ENCODE data around the gene HTATIP2.
"Not testable (repeated sequence)": the region's sequence is repeated elsewhere in the genome, so short reads cannot be mapped to it uniquely, and the experiment has no call there.

HTATIP2 gene

GRCh38 chr11:20363500-20364340 lies at the start of gene HTATIP2:
HTATIP2 (plus strand) TSS chr11:20363714; CDS start chr11:20364238, 524 bp downstream.
- DNase-seq (ENCODE audit: low read depth, low spot score), result no peak
- peak within 1 kb of the TSS; percentile 65 for H3K27ac ChIP-seq

- DNase-seq (ENCODE audit: low read depth, low spot score), result no peak
- no peak overlapping the region for H3K27ac ChIP-seq
Observed at GRCh38 chr11:20315800-20316199, 47.7 kb upstream of the HTATIP2 start.

GRCh38 chr11:20321177-20321576 lies 42.3 kb upstream of the HTATIP2 start:
- no peak overlapping the region for H3K27ac ChIP-seq
- DNase-seq (ENCODE audit: low read depth, low spot score), result no peak

- DNase-seq (ENCODE audit: low read depth, low spot score), result no peak
Observed at GRCh38 chr11:20327377-20327935, 36.1 kb upstream of the HTATIP2 start.

GRCh38 chr11:20336056-20336455 lies 27.5 kb upstream of the HTATIP2 start:
- no peak overlapping the region for H3K27ac ChIP-seq
- DNase-seq (ENCODE audit: low read depth, low spot score), result no peak

More at GRCh38 chr11:20327377-20327935, 36.1 kb upstream of the HTATIP2 start:
- no peak overlapping the region for H3K27ac ChIP-seq

GRCh38 chr11:20337526-20338154 lies 25.9 kb upstream of the HTATIP2 start:
- DNase-seq (ENCODE audit: low read depth, low spot score), result no peak

GRCh38 chr11:20342347-20343141 lies 21.0 kb upstream of the HTATIP2 start:
- no peak overlapping the region for H3K27ac ChIP-seq
- DNase-seq (ENCODE audit: low read depth, low spot score), result no peak

More at GRCh38 chr11:20337526-20338154, 25.9 kb upstream of the HTATIP2 start:
- no peak overlapping the region for H3K27ac ChIP-seq

- DNase-seq (ENCODE audit: low read depth, low spot score), result no peak
- H3K27ac ChIP-seq, result peak overlapping the region; percentile 32
Observed at GRCh38 chr11:20351136-20351535, 12.4 kb upstream of the HTATIP2 start.

- H3K27ac ChIP-seq, result peak overlapping the region; percentile 32
- no peak for DNase-seq (ENCODE audit: low read depth, low spot score)
Observed at GRCh38 chr11:20351751-20352262, 11.7 kb upstream of the HTATIP2 start.

GRCh38 chr11:20353829-20354434 lies 9.6 kb upstream of the HTATIP2 start:
- DNase-seq (ENCODE audit: low read depth, low spot score), result no peak
- no peak overlapping the region for H3K27ac ChIP-seq

GRCh38 chr11:20355221-20356219 lies 8.0 kb upstream of the HTATIP2 start:
- DNase-seq (ENCODE audit: low read depth, low spot score), result no peak
- no peak overlapping the region for H3K27ac ChIP-seq

- H3K27ac ChIP-seq, result no peak overlapping the region
- no peak for DNase-seq (ENCODE audit: low read depth, low spot score)
Observed at GRCh38 chr11:20357150-20357549, 6.4 kb upstream of the HTATIP2 start.

GRCh38 chr11:20360650-20361049 lies 2.9 kb upstream of the HTATIP2 start:
- no peak for DNase-seq (ENCODE audit: low read depth, low spot score)
- no peak overlapping the region for H3K27ac ChIP-seq

GRCh38 chr11:20362481-20362880 lies 1.0 kb upstream of the HTATIP2 start:
- DNase-seq (ENCODE audit: low read depth, low spot score), result no peak
- no peak overlapping the region for H3K27ac ChIP-seq

- H3K27ac ChIP-seq, result no peak overlapping the region
Observed at GRCh38 chr11:20363149-20363499, 390 bp upstream of the HTATIP2 start.

GRCh38 chr11:20364341-20364792 lies 853 bp downstream of the HTATIP2 start:
- H3K27ac ChIP-seq, result peak overlapping the region; percentile 65
- no peak for DNase-seq (ENCODE audit: low read depth, low spot score)

More at GRCh38 chr11:20363149-20363499, 390 bp upstream of the HTATIP2 start:
- DNase-seq (ENCODE audit: low read depth, low spot score), result no peak

GRCh38 chr11:20365465-20365864 lies 2.0 kb downstream of the HTATIP2 start:
- H3K27ac ChIP-seq; DNase-seq (ENCODE audit: low read depth, low spot score): not testable (repeated sequence)

- H3K27ac ChIP-seq, result peak overlapping the region; percentile 83
- DNase-seq (ENCODE audit: low read depth, low spot score), result peak; percentile 48
Observed at GRCh38 chr11:20367313-20367948, 3.9 kb downstream of the HTATIP2 start.
